ENCODE data around the gene SYT14.
"Not testable (repeated sequence)": the region's sequence is repeated elsewhere in the genome, so short reads cannot be mapped to it uniquely, and the experiment has no call there.

Gene SYT14

GRCh38 chr1:210170220-210170619 lies 232.2 kb downstream of the SYT14 start:
- H3K4me3 ChIP-seq (ENCODE audit: low read length): no peak overlapping the region
- no peak overlapping the region for H3K27ac ChIP-seq (ENCODE audit: low read length)
- no peaks in the 10 kb centered on the region for H3K36me3 ChIP-seq (replicated peaks; ENCODE audit: low read depth, low read length)
- no peaks in the 10 kb centered on the region for H3K79me2 ChIP-seq (ENCODE audit: low read length)
- no peaks in the 10 kb centered on the region for H3K9me3 ChIP-seq (ENCODE audit: insufficient read depth, low read length)
- H3K4me2 ChIP-seq (ENCODE audit: low read length): no peak overlapping the region
- no peak overlapping the region for H2AFZ ChIP-seq (ENCODE audit: low read depth, low read length)
- H3K4me1 ChIP-seq (ENCODE audit: low read length): no peaks in the 10 kb centered on the region
- TF ChIP-seq EZH2phosphoT487 (IDR thresholded peaks at IDR 0.05; ENCODE audit: low read depth): no peak
- TF ChIP-seq CTCF (IDR thresholded peaks at IDR 0.05; ENCODE audit: low read depth, low read length): no peak
- no peak overlapping the region for H3K9ac ChIP-seq (ENCODE audit: low read length)
- H4K20me1 ChIP-seq (ENCODE audit: insufficient read depth, low read length): no peaks in the 10 kb centered on the region
- 0 out of 2 replicates have a peak, but pooled peaks cover 2% of the 10 kb centered on the region for H3K27me3 ChIP-seq (ENCODE audit: low read depth, low read length)

GRCh38 chr1:210174133-210174532 lies 236.1 kb downstream of the SYT14 start:
- Histone ChIP-seq H3K79me2 (ENCODE audit: low read length) (no peaks in the 10 kb centered on the region), H3K36me3 (replicated peaks; ENCODE audit: low read depth, low read length) (no peaks in the 10 kb centered on the region), H3K9ac (ENCODE audit: low read length) (no peak overlapping the region)

GRCh38 chr1:210185063-210185462 lies 247.0 kb downstream of the SYT14 start:
- H3K27ac ChIP-seq (ENCODE audit: low read length): no peak overlapping the region
- no peak overlapping the region for H2AFZ ChIP-seq (ENCODE audit: low read depth, low read length)
- no peaks in the 10 kb centered on the region for H3K9me3 ChIP-seq (ENCODE audit: insufficient read depth, low read length)
- H3K9ac ChIP-seq (ENCODE audit: low read length): no peak overlapping the region
- H3K4me1 ChIP-seq (ENCODE audit: low read length): no peaks in the 10 kb centered on the region
- H3K4me2 ChIP-seq (ENCODE audit: low read length): no peak overlapping the region
- H3K4me3 ChIP-seq (ENCODE audit: low read length): no peak overlapping the region
- H3K79me2 ChIP-seq (ENCODE audit: low read length): no peaks in the 10 kb centered on the region
- no peaks in the 10 kb centered on the region for H4K20me1 ChIP-seq (ENCODE audit: insufficient read depth, low read length)
- H3K36me3 ChIP-seq (replicated peaks; ENCODE audit: low read depth, low read length): no peaks in the 10 kb centered on the region
- no peak for TF ChIP-seq CTCF (IDR thresholded peaks at IDR 0.05; ENCODE audit: low read depth, low read length)
- TF ChIP-seq EZH2phosphoT487 (IDR thresholded peaks at IDR 0.05; ENCODE audit: low read depth): no peak
- H3K27me3 ChIP-seq (ENCODE audit: low read depth, low read length): peaks cover 17% of the 10 kb centered on the region; the same call in 1 of the 2 replicates

More at GRCh38 chr1:210174133-210174532, 236.1 kb downstream of the SYT14 start:
- TF ChIP-seq EZH2phosphoT487 (IDR thresholded peaks at IDR 0.05; ENCODE audit: low read depth) (no peak), CTCF (IDR thresholded peaks at IDR 0.05; ENCODE audit: low read depth, low read length) (no peak)
- Histone ChIP-seq H3K4me1 (ENCODE audit: low read length) (no peaks in the 10 kb centered on the region), H3K27me3 (ENCODE audit: low read depth, low read length) (no peaks in the 10 kb centered on the region), H3K27ac (ENCODE audit: low read length) (no peak overlapping the region), H4K20me1 (ENCODE audit: insufficient read depth, low read length) (no peaks in the 10 kb centered on the region), H3K4me2 (ENCODE audit: low read length) (no peak overlapping the region), H3K4me3 (ENCODE audit: low read length) (no peak overlapping the region), H2AFZ (ENCODE audit: low read depth, low read length) (no peak overlapping the region), H3K9me3 (ENCODE audit: insufficient read depth, low read length) (no peaks in the 10 kb centered on the region)

- H3K4me3 ChIP-seq (ENCODE audit: low read length); H3K79me2 ChIP-seq (ENCODE audit: low read length); H2AFZ ChIP-seq (ENCODE audit: low read depth, low read length): not testable (repeated sequence)
Observed at GRCh38 chr1:210187849-210188606, 250.0 kb downstream of the SYT14 start.

More at GRCh38 chr1:210187849-210188606, 250.0 kb downstream of the SYT14 start:
- not testable (repeated sequence) for H3K36me3 ChIP-seq (replicated peaks; ENCODE audit: low read depth, low read length); H3K27ac ChIP-seq (ENCODE audit: low read length); H3K9me3 ChIP-seq (ENCODE audit: insufficient read depth, low read length); H3K4me1 ChIP-seq (ENCODE audit: low read length); H4K20me1 ChIP-seq (ENCODE audit: insufficient read depth, low read length); H3K9ac ChIP-seq (ENCODE audit: low read length); H3K4me2 ChIP-seq (ENCODE audit: low read length)
- peaks cover 13% of the 10 kb centered on the region; the same call in 1 of the 2 replicates for H3K27me3 ChIP-seq (ENCODE audit: low read depth, low read length)
